GM20000 (cell line): ENCODE measurements around the gene USP47.

Source experiments
- DNase-seq: peaks from one replicate; pipeline ENCODE4 v3.0.0; 2012; ENCODE audit warnings: low spot score
- TF ChIP-seq, protein P1 (sequence below): IDR thresholded peaks from 2 replicates; pipeline ENCODE4 v1.5.1; 2012; ENCODE audit warnings: mild to moderate bottlenecking, control low read depth; ENCODE audit errors: extremely low read depth, missing control alignments

The USP47 gene

DNA sequence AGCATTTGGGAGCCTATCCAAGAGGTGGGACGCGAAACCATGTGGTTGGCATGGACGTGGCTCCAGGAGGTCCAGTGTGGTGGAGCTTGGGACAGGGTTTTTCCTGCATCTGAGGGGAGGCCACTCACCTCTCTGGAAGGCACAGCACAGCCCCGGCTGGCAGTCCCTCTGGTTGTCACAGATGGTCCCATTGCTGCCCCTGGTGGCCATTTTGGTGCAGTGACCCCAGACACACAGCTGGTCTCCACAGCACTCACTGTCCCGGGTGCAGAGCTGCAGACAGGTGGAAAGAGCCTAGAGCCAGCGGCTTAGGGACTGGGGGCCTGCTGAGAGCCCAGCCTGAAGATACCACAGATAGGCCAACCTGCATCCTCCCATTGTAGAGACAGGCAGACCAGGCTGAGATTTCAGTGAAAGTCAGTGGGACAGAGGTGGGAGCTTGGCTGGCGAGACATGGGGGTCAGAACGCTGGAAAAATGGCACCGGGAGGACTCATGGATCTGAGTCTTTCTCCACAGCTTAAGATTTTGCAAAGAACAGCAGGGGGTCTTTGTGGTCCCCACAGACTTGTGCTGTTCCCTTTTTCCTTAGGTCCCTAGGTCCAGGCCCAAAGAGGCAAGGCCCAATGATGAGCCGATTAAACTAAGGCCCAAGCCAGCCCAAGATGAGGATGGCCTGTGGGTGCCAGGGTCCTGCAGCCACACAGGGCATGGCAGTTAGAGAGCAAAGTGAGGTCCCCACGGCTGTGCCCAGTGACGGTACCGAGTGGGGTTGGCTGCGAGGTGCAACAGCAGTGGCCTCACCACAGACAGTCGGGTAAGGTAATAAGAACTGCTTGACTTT, 125.3 kb downstream of the USP47 start:
- DNase-seq: peak; percentile 76
- TF ChIP-seq, protein P1, sequence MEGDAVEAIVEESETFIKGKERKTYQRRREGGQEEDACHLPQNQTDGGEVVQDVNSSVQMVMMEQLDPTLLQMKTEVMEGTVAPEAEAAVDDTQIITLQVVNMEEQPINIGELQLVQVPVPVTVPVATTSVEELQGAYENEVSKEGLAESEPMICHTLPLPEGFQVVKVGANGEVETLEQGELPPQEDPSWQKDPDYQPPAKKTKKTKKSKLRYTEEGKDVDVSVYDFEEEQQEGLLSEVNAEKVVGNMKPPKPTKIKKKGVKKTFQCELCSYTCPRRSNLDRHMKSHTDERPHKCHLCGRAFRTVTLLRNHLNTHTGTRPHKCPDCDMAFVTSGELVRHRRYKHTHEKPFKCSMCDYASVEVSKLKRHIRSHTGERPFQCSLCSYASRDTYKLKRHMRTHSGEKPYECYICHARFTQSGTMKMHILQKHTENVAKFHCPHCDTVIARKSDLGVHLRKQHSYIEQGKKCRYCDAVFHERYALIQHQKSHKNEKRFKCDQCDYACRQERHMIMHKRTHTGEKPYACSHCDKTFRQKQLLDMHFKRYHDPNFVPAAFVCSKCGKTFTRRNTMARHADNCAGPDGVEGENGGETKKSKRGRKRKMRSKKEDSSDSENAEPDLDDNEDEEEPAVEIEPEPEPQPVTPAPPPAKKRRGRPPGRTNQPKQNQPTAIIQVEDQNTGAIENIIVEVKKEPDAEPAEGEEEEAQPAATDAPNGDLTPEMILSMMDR: peak; percentile 79

DNA sequence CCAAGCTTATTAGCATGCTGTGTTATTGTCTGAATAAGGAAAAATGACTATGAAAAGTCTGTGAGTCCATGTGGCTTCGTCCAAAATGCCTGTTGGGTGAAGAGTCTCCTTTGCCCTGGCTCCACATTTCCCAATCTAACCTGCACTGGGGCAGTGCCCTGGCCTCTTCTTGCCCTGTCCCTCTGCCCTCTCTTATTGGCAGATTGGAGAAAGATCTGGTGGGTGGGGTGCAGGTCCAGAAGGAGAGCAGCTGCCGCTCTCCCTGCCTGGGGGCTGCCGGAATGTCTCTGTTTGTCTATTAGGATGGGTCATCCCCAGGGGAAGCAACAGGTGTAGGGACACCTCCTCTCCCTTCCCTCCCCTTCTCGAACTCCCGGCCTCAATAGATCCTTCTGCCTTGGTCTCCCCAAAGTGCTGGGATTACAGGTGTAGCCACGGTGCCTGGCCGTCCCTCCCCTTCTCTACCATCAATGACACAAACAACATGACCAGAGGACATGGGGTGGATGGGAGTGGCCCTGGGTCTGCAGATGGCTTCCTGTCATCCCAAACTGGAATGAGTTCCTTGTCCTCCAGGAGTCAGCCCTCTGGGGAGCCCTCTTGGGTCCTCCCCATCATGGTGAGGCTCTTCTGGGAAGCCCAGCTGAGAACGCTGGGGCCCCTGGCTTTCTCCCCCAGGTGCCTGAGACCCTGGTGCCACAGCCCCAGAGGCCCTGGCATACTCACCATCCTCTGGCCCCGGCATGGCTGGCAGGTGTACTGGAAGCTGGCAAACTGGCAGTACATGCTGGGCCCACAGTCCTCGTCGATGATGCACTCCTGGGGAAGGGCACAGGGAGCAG, 126.1 kb downstream of the USP47 start:
- TF ChIP-seq, protein P1: no peak
- no peak for DNase-seq

- DNase-seq: no peak
- TF ChIP-seq, protein P1: no peak
These were observed 126.9 kb downstream of the USP47 start for GRCh38 chr11:11968511-11969280.

DNA sequence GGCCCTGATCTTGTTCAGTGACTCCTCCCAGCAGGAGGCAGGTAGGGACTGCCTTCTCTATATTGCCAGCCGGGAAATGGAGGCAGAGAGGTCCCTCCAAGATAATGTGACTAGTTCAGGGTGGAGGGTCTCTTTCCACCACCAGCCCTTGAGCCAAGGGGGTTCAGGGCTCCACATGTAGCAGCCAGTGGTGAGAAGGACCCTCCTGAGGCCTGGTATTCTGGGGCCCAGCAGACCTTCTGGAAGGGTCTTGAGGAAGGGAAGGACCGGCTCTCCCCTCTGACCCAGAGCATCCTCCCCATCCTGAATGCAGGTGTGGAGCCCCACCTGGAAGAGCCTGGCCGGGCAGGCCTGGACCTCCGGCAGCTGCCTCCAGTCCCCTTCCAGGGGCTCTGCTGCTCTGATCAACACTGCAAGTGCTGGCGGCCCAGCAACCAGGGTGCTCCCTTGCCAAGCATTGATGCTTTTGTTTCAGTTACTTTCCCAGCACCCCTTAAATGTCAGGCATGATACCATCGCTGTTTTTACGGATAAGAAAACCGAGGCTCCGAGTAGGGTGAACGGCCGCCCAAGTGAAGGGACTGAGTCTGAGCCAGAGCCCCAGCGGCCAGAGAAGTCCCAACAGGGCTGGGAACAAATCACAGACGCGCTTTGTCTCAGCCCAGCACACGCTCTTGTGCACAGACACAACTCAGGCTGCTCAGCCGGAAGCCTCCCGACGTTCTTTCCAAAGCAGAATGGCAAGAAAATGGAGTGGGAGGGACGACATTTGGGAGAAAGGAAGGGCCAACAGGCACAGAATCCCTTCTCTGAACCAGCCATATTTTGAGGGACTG, 127.8 kb downstream of the USP47 start:
- DNase-seq: no peak
- TF ChIP-seq, protein P1: no peak

GRCh38 chr11:11970556-11970955, 128.8 kb downstream of the USP47 start:
- TF ChIP-seq, protein P1: no peak
- no peak for DNase-seq

DNA sequence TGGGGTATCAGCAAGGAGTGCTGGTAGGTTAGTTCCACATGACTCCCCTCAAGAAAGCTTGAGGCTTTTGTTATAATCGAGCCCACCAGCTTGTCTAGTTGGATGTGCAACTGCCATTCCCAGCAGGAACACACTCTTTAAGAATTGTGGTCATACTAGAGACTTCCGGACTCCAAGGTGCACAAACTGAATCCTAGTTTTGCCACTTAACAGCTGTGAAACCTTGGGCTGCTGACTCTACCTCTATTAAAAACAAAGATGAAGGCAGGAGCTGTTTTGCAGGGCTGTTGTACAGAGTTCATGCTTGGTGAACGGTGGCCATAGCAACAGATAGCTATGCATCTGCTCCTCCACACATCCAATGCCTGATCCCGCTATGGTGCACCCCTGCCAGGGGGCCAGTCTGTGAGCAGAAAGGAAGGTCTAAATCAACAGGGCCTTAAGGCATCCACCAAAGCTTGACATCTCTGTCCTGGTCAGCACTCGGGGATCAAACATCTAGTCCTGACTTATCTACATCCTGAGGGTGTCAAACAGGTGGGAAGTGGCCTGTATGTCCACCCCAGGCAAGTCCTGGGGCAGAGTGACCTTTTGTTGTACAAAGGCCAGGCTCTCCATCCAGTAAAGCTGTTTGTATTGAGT, 130.3 kb downstream of the USP47 start:
- no peak for DNase-seq
- TF ChIP-seq, protein P1: no peak
